GM20000 (cell line): ENCODE results near the gene GSG1L.

ENCODE experiments used
- DNase-seq: peaks from one replicate; pipeline ENCODE4 v3.0.0; 2012; ENCODE audit warnings: low spot score
- CTCF ChIP-seq: IDR thresholded peaks from 2 replicates; pipeline ENCODE4 v1.5.1; 2012; ENCODE audit warnings: mild to moderate bottlenecking, control low read depth; ENCODE audit errors: extremely low read depth, missing control alignments

GSG1L gene

GRCh38 chr16:28052274-28053128 is 11.0 kb downstream of the GSG1L start:
- no peak for TF ChIP-seq CTCF

GRCh38 chr16:28051486-28051885 is 12.0 kb downstream of the GSG1L start:
- no peak for DNase-seq
- no peak for TF ChIP-seq CTCF

More at GRCh38 chr16:28052274-28053128, 11.0 kb downstream of the GSG1L start:
- no peak for DNase-seq

- no peak for TF ChIP-seq CTCF
- no peak for DNase-seq
These were observed 20.7 kb downstream of the GSG1L start for GRCh38 chr16:28042811-28043210.

GRCh38 chr16:28041615-28042014 is 21.9 kb downstream of the GSG1L start:
- TF ChIP-seq CTCF: no peak
- no peak for DNase-seq

GRCh38 chr16:28040039-28040438 is 23.5 kb downstream of the GSG1L start:
- no peak for TF ChIP-seq CTCF
- DNase-seq: no peak

- no peak for DNase-seq
- TF ChIP-seq CTCF: no peak
These were observed 24.0 kb downstream of the GSG1L start for GRCh38 chr16:28039493-28039892.

- no peak for DNase-seq
- no peak for TF ChIP-seq CTCF
These were observed 25.1 kb downstream of the GSG1L start for GRCh38 chr16:28038409-28038808.
